H1 (cell line): ENCODE data around the gene ANKRD36. TPM values are rescaled to one million over a fixed set of nuclear protein-coding genes. Genes with fewer than 3 reads are reported as not detected.
"Not testable (repeated sequence)": the region's sequence is repeated elsewhere in the genome, so short reads cannot be mapped to it uniquely, and the experiment has no call there.

ENCODE experiments used
- CTCF ChIA-PET: fragments of 300-600 bp; sonication (Branson Sonifier 250); formaldehyde crosslinking; loops from one replicate; lab custom pipeline; 2021; ENCODE audit not compliant: partially characterized antibody; lab: Charles Lee
- POLR2A ChIA-PET: fragments of 300-600 bp; sonication (Branson Sonifier 250); formaldehyde crosslinking; loops from one replicate; lab custom pipeline; 2021; ENCODE audit warnings: inconsistent platforms; ENCODE audit not compliant: partially characterized antibody; lab: Charles Lee
- DNase-seq, 2 experiments: peaks; one replicate each; pipeline versions ENCODE4 v3.0.0 to v3.0.0-alpha.2; 2010 to 2022; ENCODE audit warnings: low spot score in 2 of 2, low read depth in 1 of 2, mixed read lengths in 1 of 2
- FAIRE-seq: peaks from 2 replicates; lab custom pipeline; 2011; peaks lifted over from hg19 to GRCh38; lab: Jason Lieb, UNC
- H2AFZ ChIP-seq: 2 replicates; pipeline ENCODE4 v1.8.1; 2012; ENCODE audit warnings: low read length, inconsistent platforms
- H2AK5ac ChIP-seq: 2 replicates; pipeline ENCODE4 v1.6.1; 2013; ENCODE audit warnings: low read depth, low read length
- H2BK120ac ChIP-seq: replicated peaks from 2 replicates; pipeline ENCODE3; 2013; ENCODE audit warnings: low read depth, low read length, inconsistent platforms
- H2BK12ac ChIP-seq: 2 replicates; pipeline ENCODE4 v1.6.1; 2013; ENCODE audit warnings: low read depth, low read length
- H2BK15ac ChIP-seq: 2 replicates; pipeline ENCODE4 v1.6.1; 2013; ENCODE audit warnings: low read length
- H2BK20ac ChIP-seq: 2 replicates; pipeline ENCODE4 v1.6.1; 2013; ENCODE audit warnings: low read length
- H2BK5ac ChIP-seq: 2 replicates; pipeline ENCODE4 v1.6.1; 2013; ENCODE audit warnings: low read depth, low read length
- H3K14ac ChIP-seq: 2 replicates; pipeline ENCODE4 v1.6.1; 2013; ENCODE audit warnings: inconsistent platforms; ENCODE audit not compliant: insufficient read length
- H3K18ac ChIP-seq: 2 replicates; pipeline ENCODE4 v1.6.1; 2013; ENCODE audit warnings: low read length; ENCODE audit errors: extremely low read depth
- H3K23ac ChIP-seq: 2 replicates; pipeline ENCODE4 v1.6.1; 2013; ENCODE audit warnings: inconsistent platforms; ENCODE audit not compliant: insufficient read length
- H3K23me2 ChIP-seq: 2 replicates; pipeline ENCODE4 v1.6.1; 2013; ENCODE audit warnings: low read depth, low read length
- H3K27ac ChIP-seq: 2 replicates; pipeline ENCODE4 v1.6.1; 2011; ENCODE audit warnings: low read depth, low read length, inconsistent platforms
- H3K27me3 ChIP-seq, 4 experiments: replicated peaks in 1 of 4; 1 replicate in 1 of 4; 2 replicates in 3 of 4; pipeline versions ENCODE4 v1.6.1 to v1.8.1; 2011 to 2013; ENCODE audit warnings: low read length in 3 of 4, mild to moderate bottlenecking in 3 of 4, inconsistent platforms in 2 of 4, mixed read lengths in 2 of 4, moderate library complexity in 1 of 4; ENCODE audit not compliant: control insufficient read depth in 3 of 4, insufficient read depth in 3 of 4; ENCODE audit errors: extremely low read depth in 1 of 4
- H3K36me3 ChIP-seq, 4 experiments: 2 replicates each; pipeline versions ENCODE4 v1.6.1 to v1.8.1; 2011 to 2013; ENCODE audit warnings: mild to moderate bottlenecking in 4 of 4, low read length in 3 of 4, moderate library complexity in 2 of 4, control low read depth in 1 of 4, inconsistent platforms in 1 of 4; ENCODE audit not compliant: insufficient read depth in 4 of 4, control insufficient read depth in 2 of 4
- H3K4ac ChIP-seq: replicated peaks from 2 replicates; pipeline ENCODE3; 2013; ENCODE audit warnings: low read length, low read depth, mixed read lengths, inconsistent platforms; ENCODE audit not compliant: insufficient read length
- H3K4me1 ChIP-seq, 4 experiments: replicated peaks in 1 of 4; 1 replicate in 1 of 4; 2 replicates in 3 of 4; pipeline versions ENCODE4 v1.6.1 to v1.8.1; 2011 to 2013; ENCODE audit warnings: low read length in 3 of 4, inconsistent platforms in 2 of 4, mixed read lengths in 1 of 4; ENCODE audit not compliant: insufficient read depth in 4 of 4, control insufficient read depth in 3 of 4
- H3K4me2 ChIP-seq, 2 experiments: 2 replicates each; pipeline versions ENCODE4 v1.6.1 to v1.8.1; 2011 to 2013; ENCODE audit warnings: low read depth in 2 of 2, low read length in 2 of 2, control low read depth in 1 of 2, inconsistent platforms in 1 of 2, mild to moderate bottlenecking in 1 of 2; ENCODE audit not compliant: insufficient read depth in 1 of 2
- H3K4me3 ChIP-seq, 4 experiments: fragments of 200-600, 300-600 bp in 1 of 4; sonication (generic), shearing (Covaris generic), sonication (Bioruptor Twin) in 1 of 4; 2 replicates each; pipeline versions ENCODE4 v1.5.1 to v1.8.1; 2011 to 2016; ENCODE audit warnings: low read length in 4 of 4, low read depth in 3 of 4, control low read depth in 2 of 4, inconsistent platforms in 2 of 4, mild to moderate bottlenecking in 2 of 4, mixed read lengths in 1 of 4, moderate library complexity in 1 of 4; ENCODE audit not compliant: insufficient read depth in 2 of 4; ENCODE audit errors: extremely low read depth in 1 of 4
- H3K56ac ChIP-seq: replicated peaks from 2 replicates; pipeline ENCODE3; 2013; ENCODE audit warnings: low read depth, mild to moderate bottlenecking, mixed read lengths, low read length, inconsistent platforms; ENCODE audit not compliant: insufficient read length
- H3K79me1 ChIP-seq: 2 replicates; pipeline ENCODE4 v1.6.1; 2013; ENCODE audit warnings: low read depth, low read length, control low read depth
- H3K79me2 ChIP-seq, 2 experiments: 2 replicates each; pipeline versions ENCODE4 v1.6.1 to v1.8.1; 2012 to 2013; ENCODE audit warnings: low read length in 2 of 2, mild to moderate bottlenecking in 2 of 2, inconsistent platforms in 1 of 2; ENCODE audit not compliant: insufficient read depth in 2 of 2, control insufficient read depth in 1 of 2
- H3K9ac ChIP-seq, 4 experiments: replicated peaks in 1 of 4; 1 replicate in 1 of 4; 2 replicates in 3 of 4; pipeline versions ENCODE4 v1.6.1 to v1.8.1; 2011 to 2013; ENCODE audit warnings: low read depth in 3 of 4, low read length in 3 of 4, control low read depth in 2 of 4, mild to moderate bottlenecking in 2 of 4, moderate library complexity in 2 of 4, inconsistent platforms in 1 of 4; ENCODE audit errors: extremely low read depth in 1 of 4
- H3K9me3 ChIP-seq, 2 experiments: 2 replicates each; pipeline versions ENCODE4 v1.6.1 to v1.8.1; 2012 to 2013; ENCODE audit warnings: mild to moderate bottlenecking in 2 of 2, moderate library complexity in 2 of 2, control low read depth in 1 of 2, inconsistent platforms in 1 of 2, low read depth in 1 of 2, low read length in 1 of 2, mixed read lengths in 1 of 2; ENCODE audit not compliant: insufficient read depth in 2 of 2
- H4K20me1 ChIP-seq, 2 experiments: replicated peaks in 1 of 2; 2 replicates each; pipeline versions ENCODE3 to v1.8.1; 2011 to 2013; ENCODE audit warnings: inconsistent platforms in 2 of 2, low read length in 2 of 2, mild to moderate bottlenecking in 1 of 2; ENCODE audit not compliant: insufficient read depth in 2 of 2, control insufficient read depth in 1 of 2
- H4K5ac ChIP-seq: 2 replicates; pipeline ENCODE4 v1.6.1; 2013; ENCODE audit warnings: low read length, low read depth, mixed read lengths, inconsistent platforms; ENCODE audit not compliant: insufficient read length
- H4K8ac ChIP-seq: 2 replicates; pipeline ENCODE4 v1.8.0; 2013; ENCODE audit warnings: mild to moderate bottlenecking, moderate library complexity, low read length, inconsistent platforms; ENCODE audit not compliant: insufficient read depth; ENCODE audit errors: extremely low read depth
- H4K91ac ChIP-seq: replicated peaks from 2 replicates; pipeline ENCODE3; 2013; ENCODE audit warnings: low read length, mixed read lengths, inconsistent platforms; ENCODE audit not compliant: insufficient read length
- WGBS, 2 experiments: shearing (Covaris generic) in 1 of 2; methylation state at CpG; one replicate each; pipeline versions ENCODE4 v1.1.6 to v1.1.7; 2013 to 2015; ENCODE audit warnings: low lambda C conversion rate in 2 of 2, mixed read lengths in 2 of 2, inconsistent platforms in 1 of 2, low coverage in 1 of 2, missing lambda C conversion rate in 1 of 2; ENCODE audit not compliant: insufficient replicate concordance in 2 of 2, insufficient coverage in 1 of 2, insufficient read length in 1 of 2; ENCODE audit errors: extremely low coverage in 1 of 2, missing lambda C conversion rate in 1 of 2; 5-methylcytosine and 5-hydroxymethylcytosine counted together
- polyA plus RNA-seq, 7 experiments: library from polyadenylated mRNA; depleted of rRNA in 3 of 7; stranded (reverse) in 5 of 7; unstranded in 2 of 7; fragments of >200 nt in 5 of 7; fragments of 200-250 nt in 2 of 7; gene quantifications; 1 replicate in 5 of 7; 2 replicates in 1 of 7; 4 replicates in 1 of 7; pipeline versions ENCODE4 v1.2.1 to v1.2.3, GENCODE V29; 2011 to 2013; ENCODE audit warnings: missing spikeins in 2 of 7, mixed read lengths in 2 of 7
- total RNA-seq: library from RNA; stranded (reverse); fragmentation: NEBNext Ultra II Directional; extraction: Animal tissue kit (Norgen Biotek cat#: 25700); gene quantifications from 2 replicates; pipeline ENCODE4 v1.2.1, GENCODE V29; 2021

Gene ANKRD36
- total and polyA plus RNA-seq, 2 of the 8 experiments (the other 6 are each of a cell fraction or from before 2014, with no cell fraction given): 2.7 to 12.3 TPM

- H2BK120ac ChIP-seq, H2BK20ac ChIP-seq, H3K14ac ChIP-seq, H2AFZ ChIP-seq, H3K9me3 ChIP-seq, H3K4me1 ChIP-seq, H3K4me3 ChIP-seq, H3K4me2 ChIP-seq, H3K23ac ChIP-seq, H2BK15ac ChIP-seq, H4K8ac ChIP-seq, H3K18ac ChIP-seq, POLR2A ChIA-PET, H3K56ac ChIP-seq, H4K20me1 ChIP-seq, CTCF ChIA-PET, FAIRE-seq, H3K23me2 ChIP-seq, H2BK5ac ChIP-seq, H3K27me3 ChIP-seq, H3K4ac ChIP-seq, H3K9ac ChIP-seq, H3K79me2 ChIP-seq, H3K27ac ChIP-seq, H3K79me1 ChIP-seq, H2AK5ac ChIP-seq, H3K36me3 ChIP-seq, H4K5ac ChIP-seq, DNase-seq, H4K91ac ChIP-seq, H2BK12ac ChIP-seq: not testable (repeated sequence)
- WGBS, 2 experiments: 85% methylated on average over 4 of the region's 4 CpGs; no CpG with 5 or more reads in 1 of the 2 experiments
These were observed 148.2 kb downstream of the ANKRD36 start for GRCh38 chr2:97261192-97261591.

DNA sequence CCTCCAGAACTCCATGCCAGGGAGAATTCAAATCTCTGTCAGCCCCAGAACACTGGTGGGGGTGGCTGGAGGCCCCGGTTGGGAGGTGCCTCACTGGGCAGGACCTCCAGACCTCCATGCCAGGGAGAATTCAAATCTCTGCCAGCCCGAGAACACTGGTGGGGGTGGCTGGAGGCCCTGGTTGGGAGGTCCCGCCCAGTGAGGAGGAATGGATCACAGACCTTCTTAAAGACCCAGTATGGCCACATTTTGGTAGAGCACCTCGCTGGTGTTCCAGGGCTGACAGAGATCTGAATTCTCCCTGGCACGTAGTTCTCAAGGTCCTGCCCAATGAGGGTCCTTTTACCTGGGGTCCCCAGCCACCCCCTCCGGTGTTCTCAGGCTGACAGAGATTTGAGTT, 153.5 kb downstream of the ANKRD36 start:
- peaks cover 5 to 13% of the 10 kb centered on the region in 2 experiments; a peak in 2 of 4 replicates for H3K9me3 ChIP-seq
- FAIRE-seq, H3K79me2 ChIP-seq, H2BK15ac ChIP-seq, H3K14ac ChIP-seq, H3K56ac ChIP-seq, H2AFZ ChIP-seq, H2BK5ac ChIP-seq, H3K4me1 ChIP-seq, H2BK12ac ChIP-seq, H3K4me2 ChIP-seq, H3K27me3 ChIP-seq, H3K27ac ChIP-seq, H4K5ac ChIP-seq, H2BK20ac ChIP-seq, POLR2A ChIA-PET, H3K18ac ChIP-seq, H2BK120ac ChIP-seq, H4K8ac ChIP-seq, H4K20me1 ChIP-seq, H3K36me3 ChIP-seq, H3K79me1 ChIP-seq, H3K4me3 ChIP-seq, H3K4ac ChIP-seq, DNase-seq, H3K23ac ChIP-seq, H3K23me2 ChIP-seq, H3K9ac ChIP-seq, H4K91ac ChIP-seq, CTCF ChIA-PET, H2AK5ac ChIP-seq: not testable (repeated sequence)
- WGBS, 2 experiments: 88% methylated on average over 2 of the region's 6 CpGs; no CpG with 5 or more reads in 1 of the 2 experiments
